Measurements from ENCODE around the gene THSD4. TPM values are rescaled to one million over a fixed set of nuclear protein-coding genes. Genes with fewer than 3 reads are reported as not detected.

THSD4 gene
- total RNA-seq, 2 experiments from 2014 or later, result not detected

DNA sequence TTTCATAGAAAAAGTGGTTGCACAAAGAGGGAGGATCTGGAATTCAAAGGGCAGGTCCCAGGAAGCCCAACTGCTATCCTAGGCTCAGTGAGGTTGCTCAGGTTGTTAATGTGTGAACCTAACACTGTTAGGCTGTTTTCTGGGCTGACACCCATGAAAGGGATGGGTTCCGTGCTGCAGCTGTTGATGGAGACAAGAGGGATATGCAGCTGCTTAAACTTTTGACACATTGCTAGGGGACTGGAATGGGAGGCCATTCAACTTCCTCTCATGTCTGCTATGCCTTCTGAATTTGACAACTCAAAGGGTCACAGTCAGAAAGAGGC lies 497.1 kb downstream of the THSD4 start:
- Histone ChIP-seq H3K4me3 (ENCODE audit: low read length) (no peak overlapping the region), H3K27me3 (ENCODE audit: control insufficient read depth in 1 of 2, insufficient read depth in 2 of 2, low read length in 2 of 2) (peaks cover 5% of the 10 kb centered on the region in 2 experiments), H3K27ac (ENCODE audit: low read depth in 1 of 2, low read length in 2 of 2) (no peak overlapping the region), H3K4me1 (ENCODE audit: insufficient read depth, low read length) (no peaks in the 10 kb centered on the region), H3K9me3 (ENCODE audit: control insufficient read depth in 1 of 2, insufficient read depth in 1 of 2, low read length in 2 of 2) (no peaks in the 10 kb centered on the region), H3K36me3 (ENCODE audit: insufficient read depth, low read length) (no peaks in the 10 kb centered on the region)
- Mint-ChIP-seq H3K27ac (no peak overlapping the region), H3K4me1 (ENCODE audit: low read depth) (no peaks in the 10 kb centered on the region), H3K27me3 (peaks cover 34% of the 10 kb centered on the region), H3K36me3 (ENCODE audit: low read depth) (no peaks in the 10 kb centered on the region), H3K4me3 (no peak overlapping the region), H3K9me3 (no peaks in the 10 kb centered on the region)
- no peak for TF ChIP-seq CTCF (IDR thresholded peaks at IDR 0.05)
- ChIA-PET POLR2A (no interaction called here), CTCF (no interaction called here)
- intact Hi-C loops (cut with DNase I, micrococcal nuclease), result no loop called here
- ATAC-seq (ENCODE audit: poor library complexity), result no peak
- DNase-seq, result no peak

DNA sequence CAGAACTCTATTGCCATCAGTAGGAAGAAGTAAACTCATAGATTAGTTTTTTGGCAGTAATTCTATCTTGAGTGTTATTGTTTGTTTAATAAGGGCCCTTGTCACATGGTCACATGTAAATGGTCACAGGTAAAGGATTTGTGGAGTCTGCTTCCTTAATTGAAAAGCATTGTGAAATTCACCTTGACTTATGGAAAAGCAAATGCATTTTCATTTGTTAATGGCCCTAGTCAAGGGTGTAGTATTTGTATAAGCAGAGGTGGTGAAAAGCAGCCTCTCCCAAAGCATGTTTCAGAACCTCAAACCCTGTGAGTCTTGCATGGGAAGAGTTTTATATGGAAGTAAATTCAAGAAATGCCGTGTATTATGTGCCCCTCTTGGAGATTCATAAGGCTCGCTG lies 497.6 kb downstream of the THSD4 start:
- TF ChIP-seq CTCF (IDR thresholded peaks at IDR 0.05), result no peak
- Histone ChIP-seq H3K27ac (ENCODE audit: low read depth in 1 of 2, low read length in 2 of 2) (no peak overlapping the region), H3K4me1 (ENCODE audit: insufficient read depth, low read length) (no peaks in the 10 kb centered on the region), H3K36me3 (ENCODE audit: insufficient read depth, low read length) (no peaks in the 10 kb centered on the region), H3K27me3 (ENCODE audit: control insufficient read depth in 1 of 2, insufficient read depth in 2 of 2, low read length in 2 of 2) (peaks cover 5 to 6% of the 10 kb centered on the region in 2 experiments), H3K4me3 (ENCODE audit: low read length) (no peak overlapping the region), H3K9me3 (ENCODE audit: control insufficient read depth in 1 of 2, insufficient read depth in 1 of 2, low read length in 2 of 2) (no peaks in the 10 kb centered on the region)
- ATAC-seq (ENCODE audit: poor library complexity), result no peak
- DNase-seq, result no peak
- ChIA-PET CTCF (no interaction called here), POLR2A (no interaction called here)
- Mint-ChIP-seq H3K4me3 (no peak overlapping the region), H3K9me3 (no peaks in the 10 kb centered on the region), H3K27me3 (peaks cover 30% of the 10 kb centered on the region), H3K4me1 (ENCODE audit: low read depth) (no peaks in the 10 kb centered on the region), H3K27ac (no peak overlapping the region), H3K36me3 (ENCODE audit: low read depth) (no peaks in the 10 kb centered on the region)
- intact Hi-C loops (cut with DNase I, micrococcal nuclease), result no loop called here

DNA sequence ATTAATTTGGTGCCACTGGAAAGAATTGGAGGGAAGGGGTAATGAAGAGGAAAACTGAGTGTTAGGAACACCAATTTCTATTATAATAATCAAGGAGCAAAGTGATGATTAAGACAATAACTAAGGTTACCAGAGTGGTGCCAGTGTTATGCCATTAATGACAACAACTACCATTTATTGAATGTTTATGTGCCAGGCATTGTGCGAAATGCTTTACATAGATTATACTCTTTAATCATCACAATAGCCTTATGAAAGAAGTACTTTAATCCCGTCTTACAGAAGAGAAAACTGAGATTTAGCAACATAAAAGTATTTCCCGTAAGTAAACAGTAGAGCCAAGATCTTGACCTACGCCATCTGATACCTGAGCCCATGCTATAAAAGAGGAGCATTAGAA lies 507.8 kb downstream of the THSD4 start:
- no peak overlapping the region for H3K27ac ChIP-seq (ENCODE audit: low read depth in 1 of 2, low read length in 2 of 2)
- no peaks in the 10 kb centered on the region for H3K9me3 ChIP-seq (ENCODE audit: control insufficient read depth in 1 of 2, insufficient read depth in 1 of 2, low read length in 2 of 2)
- Mint-ChIP-seq H3K36me3 (ENCODE audit: low read depth) (no peaks in the 10 kb centered on the region), H3K27ac (no peak overlapping the region), H3K4me3 (no peak overlapping the region), H3K4me1 (ENCODE audit: low read depth) (no peaks in the 10 kb centered on the region), H3K9me3 (no peaks in the 10 kb centered on the region), H3K27me3 (peaks cover 54% of the 10 kb centered on the region)
- CTCF ChIA-PET, result no interaction called here
- peaks cover 0 to 7% of the 10 kb centered on the region in 2 experiments for H3K27me3 ChIP-seq (ENCODE audit: control insufficient read depth in 1 of 2, insufficient read depth in 2 of 2, low read length in 2 of 2)
- no peaks in the 10 kb centered on the region for H3K4me1 ChIP-seq (ENCODE audit: insufficient read depth, low read length)
- H3K36me3 ChIP-seq (ENCODE audit: insufficient read depth, low read length), result no peaks in the 10 kb centered on the region
- no peak for TF ChIP-seq CTCF (IDR thresholded peaks at IDR 0.05)
- intact Hi-C loops (cut with DNase I, micrococcal nuclease), result no loop called here
- H3K4me3 ChIP-seq (ENCODE audit: low read length), result no peak overlapping the region
- DNase-seq (no peak), ATAC-seq (ENCODE audit: poor library complexity) (no peak)
- POLR2A ChIA-PET, result no interaction called here

Data from CD4-positive, alpha-beta T cell (primary cell).